Glomerular endothelial cell (primary cell): Measurements from ENCODE around the gene OST4. TPM values are rescaled to one million over a fixed set of nuclear protein-coding genes. Genes with fewer than 3 reads are reported as not detected.

Experiments used
- DNase-seq: peaks from one replicate; pipeline ENCODE4 v3.0.0-alpha.2; 2011; ENCODE audit warnings: low read depth, low spot score; ENCODE audit errors: extremely low read depth
- total RNA-seq: library from RNA; depleted of rRNA; stranded (reverse); fragments of >200 nt; gene quantifications from 2 replicates; pipeline ENCODE4 v1.2.3, GENCODE V29; 2015

OST4 gene
- total RNA-seq, 1 donor from 2014 or later = 346 TPM

- DNase-seq = no peak
Observed at GRCh38 chr2:27093430-27094352, 22.2 kb upstream of the OST4 start.

GRCh38 chr2:27092696-27093429 is 21.4 kb upstream of the OST4 start:
- no peak for DNase-seq

DNA sequence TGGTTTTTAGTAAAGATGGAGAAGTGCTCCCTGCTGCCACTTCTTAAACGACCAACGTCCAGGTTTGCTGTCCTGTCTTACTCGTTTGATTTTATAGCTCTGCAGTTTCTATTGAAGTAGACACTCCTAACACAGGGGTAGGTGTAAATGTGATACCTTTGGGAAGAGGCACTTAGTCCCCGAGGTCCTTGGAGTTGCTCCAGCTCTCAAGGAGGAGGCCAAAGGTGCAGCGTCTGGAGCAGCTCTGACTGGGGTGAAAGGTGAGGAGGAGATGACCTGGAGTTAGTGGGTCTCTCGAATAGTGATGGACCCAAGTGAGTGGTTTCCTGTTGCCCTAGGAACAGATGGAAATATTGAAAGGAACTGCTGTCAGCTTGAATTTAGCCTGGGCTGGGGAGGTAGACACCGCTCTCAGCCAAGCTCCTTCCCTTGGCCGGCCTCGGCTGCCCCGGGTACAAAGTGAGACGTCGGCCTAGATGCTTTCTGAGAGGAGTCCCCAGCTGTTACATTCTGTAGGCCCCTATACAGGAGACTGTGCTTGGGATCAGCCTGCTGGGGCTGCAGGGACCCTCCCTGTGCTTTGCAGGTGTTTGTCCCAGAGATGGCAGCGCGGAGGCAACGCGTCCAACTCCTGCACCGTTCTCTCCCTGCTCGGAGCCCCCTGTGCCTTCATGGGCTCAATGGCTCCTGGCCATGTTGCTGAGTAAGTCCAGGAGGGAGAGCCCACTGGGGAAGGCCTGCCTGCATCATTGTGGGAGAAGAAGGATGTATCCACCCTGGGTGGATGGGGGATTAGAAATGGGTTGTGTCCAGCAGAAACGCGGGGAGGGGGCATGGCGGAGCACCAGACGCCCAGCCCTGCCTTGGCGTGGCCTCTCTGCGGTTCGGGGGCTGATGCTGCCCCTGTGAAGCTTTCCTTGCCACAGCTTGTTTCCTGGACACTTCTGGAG is 20.6 kb upstream of the OST4 start:
- DNase-seq = no peak

GRCh38 chr2:27089111-27089954 is 17.9 kb upstream of the OST4 start:
- DNase-seq = no peak

- no peak for DNase-seq
Observed at GRCh38 chr2:27088634-27089033, 17.2 kb upstream of the OST4 start.

DNA sequence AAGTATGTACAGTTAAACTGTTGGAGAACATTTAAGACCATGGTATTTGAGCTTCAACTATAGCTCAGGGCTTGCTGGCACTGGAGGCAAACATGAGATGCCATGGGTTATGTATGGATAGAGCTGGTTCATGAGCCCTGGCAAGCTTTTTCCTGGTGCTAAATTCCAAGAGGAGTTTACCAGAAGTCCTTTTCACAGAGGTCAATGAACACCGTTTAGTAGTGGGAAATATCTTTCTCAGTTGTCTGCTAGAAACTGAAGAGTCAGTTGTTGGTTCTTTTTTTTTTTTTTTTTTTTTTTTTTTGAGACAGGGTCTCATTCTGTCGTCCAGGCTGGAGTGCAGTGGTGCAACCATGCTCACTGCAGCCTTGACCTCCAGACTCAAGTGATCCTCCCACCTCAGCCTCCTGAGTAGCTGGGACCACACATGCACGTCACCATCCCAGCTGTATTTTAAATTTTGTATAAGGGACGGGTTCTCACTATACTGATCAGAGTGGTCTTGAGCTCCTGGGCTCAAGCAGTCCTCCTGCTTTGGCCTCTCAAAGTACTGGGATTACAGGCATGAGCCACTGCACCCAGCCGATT is 16.5 kb upstream of the OST4 start:
- no peak for DNase-seq

GRCh38 chr2:27086724-27087593 is 15.5 kb upstream of the OST4 start, which contains the start of gene KHK:
Gene KHK, plus strand, starts transcription at chr2:27086772. Its CDS starts 488 bp downstream, at chr2:27087260.
- DNase-seq = no peak

GRCh38 chr2:27086090-27086723 is 14.8 kb upstream of the OST4 start:
- no peak for DNase-seq

DNA sequence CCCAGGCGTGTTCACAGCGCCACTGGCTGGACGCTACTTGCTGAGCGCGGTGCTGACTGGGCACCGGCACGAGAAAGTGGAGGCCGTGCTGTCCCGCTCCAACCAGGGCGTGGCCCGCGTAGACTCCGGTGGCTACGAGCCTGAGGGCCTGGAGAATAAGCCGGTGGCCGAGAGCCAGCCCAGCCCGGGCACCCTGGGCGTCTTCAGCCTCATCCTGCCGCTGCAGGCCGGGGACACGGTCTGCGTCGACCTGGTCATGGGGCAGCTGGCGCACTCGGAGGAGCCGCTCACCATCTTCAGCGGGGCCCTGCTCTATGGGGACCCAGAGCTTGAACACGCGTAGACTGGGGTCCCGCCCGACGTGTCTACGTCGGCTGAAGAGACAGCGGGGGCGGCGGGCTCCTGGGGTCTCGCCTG is 14.2 kb upstream of the OST4 start:
- DNase-seq = no peak

GRCh38 chr2:27085062-27085672 is 13.7 kb upstream of the OST4 start:
- no peak for DNase-seq

DNA sequence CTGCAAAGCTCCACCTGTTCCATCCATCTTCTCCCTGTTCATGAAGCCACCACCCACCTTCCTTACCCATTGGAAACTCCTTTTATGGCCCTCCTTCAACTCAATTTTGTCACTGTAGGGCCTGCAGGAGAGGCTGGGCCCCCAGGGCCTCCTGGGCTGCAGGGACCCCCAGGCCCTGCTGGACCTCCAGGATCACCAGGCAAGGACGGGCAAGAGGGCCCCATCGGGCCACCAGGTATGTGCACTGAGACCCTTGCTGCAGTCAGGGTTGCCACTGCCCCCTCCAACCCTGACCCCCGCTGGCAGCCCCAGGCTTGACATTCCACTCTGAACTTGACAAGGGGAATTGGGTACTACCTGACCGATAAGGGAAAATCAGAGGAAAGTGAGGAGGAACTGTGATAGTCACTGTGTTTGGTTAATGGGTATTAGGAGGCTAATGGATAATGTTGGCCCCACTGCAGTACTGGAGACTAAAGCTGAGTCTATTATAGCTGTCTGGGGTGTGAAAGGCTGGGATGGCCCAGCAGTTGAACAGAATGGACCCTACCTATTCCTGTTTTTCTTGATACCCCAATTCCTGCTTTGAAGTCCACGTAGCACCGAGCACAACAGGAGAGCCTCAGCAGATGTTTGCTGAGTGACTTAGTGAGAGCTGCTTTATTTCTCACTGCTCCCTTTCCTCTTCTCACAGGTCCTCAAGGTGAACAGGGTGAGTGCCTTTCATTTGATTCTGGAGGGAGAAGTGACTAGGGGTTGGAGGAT is 13.0 kb upstream of the OST4 start:
- no peak for DNase-seq

DNA sequence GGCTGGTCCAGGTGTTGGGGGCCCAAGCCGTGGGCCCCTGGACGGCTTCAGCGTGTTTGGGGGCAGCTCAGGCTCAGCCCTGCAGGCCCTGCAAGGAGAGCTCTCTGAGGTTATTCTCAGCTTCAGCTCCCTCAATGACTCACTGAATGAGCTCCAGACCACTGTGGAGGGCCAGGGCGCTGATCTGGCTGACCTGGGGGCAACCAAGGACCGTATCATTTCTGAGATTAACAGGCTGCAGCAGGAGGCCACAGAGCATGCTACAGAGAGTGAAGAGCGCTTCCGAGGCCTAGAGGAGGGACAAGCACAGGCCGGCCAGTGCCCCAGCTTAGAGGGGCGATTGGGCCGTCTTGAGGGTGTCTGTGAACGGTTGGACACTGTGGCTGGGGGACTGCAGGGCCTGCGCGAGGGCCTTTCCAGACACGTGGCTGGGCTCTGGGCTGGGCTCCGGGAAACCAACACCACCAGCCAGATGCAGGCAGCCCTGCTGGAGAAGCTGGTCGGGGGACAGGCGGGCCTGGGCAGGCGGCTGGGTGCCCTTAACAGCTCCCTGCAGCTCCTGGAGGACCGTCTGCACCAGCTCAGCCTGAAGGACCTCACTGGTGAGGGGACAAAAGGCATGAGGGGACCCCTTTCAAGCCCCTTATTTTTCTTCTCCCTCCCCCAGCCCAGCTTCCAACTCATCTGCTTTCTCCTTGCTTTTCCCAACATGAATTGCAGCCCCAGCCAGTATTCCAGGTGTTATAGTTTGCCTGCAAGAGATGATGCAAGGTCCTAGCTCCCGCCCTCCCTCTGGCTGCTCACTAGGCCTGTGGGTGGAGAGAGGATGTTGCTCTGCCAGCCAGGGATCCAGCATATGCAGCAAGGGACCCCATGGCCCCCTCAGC is 12.2 kb upstream of the OST4 start:
- DNase-seq = no peak

DNA sequence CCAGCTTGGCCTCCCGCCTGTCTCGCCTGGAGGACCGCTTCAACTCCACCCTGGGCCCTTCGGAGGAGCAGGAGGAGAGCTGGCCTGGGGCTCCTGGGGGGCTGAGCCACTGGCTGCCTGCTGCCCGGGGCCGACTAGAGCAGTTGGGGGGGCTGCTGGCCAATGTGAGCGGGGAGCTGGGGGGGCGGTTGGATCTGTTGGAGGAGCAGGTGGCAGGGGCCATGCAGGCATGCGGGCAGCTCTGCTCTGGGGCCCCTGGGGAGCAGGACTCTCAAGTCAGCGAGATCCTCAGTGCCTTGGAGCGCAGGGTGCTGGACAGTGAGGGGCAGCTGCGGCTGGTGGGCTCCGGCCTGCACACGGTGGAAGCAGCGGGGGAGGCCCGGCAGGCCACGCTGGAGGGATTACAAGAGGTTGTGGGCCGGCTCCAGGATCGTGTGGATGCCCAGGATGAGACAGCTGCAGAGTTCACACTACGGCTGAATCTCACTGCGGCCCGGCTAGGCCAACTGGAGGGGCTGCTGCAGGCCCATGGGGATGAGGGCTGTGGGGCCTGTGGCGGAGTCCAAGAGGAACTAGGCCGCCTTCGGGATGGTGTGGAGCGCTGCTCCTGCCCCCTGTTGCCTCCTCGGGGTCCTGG is 11.4 kb upstream of the OST4 start:
- no peak for DNase-seq

DNA sequence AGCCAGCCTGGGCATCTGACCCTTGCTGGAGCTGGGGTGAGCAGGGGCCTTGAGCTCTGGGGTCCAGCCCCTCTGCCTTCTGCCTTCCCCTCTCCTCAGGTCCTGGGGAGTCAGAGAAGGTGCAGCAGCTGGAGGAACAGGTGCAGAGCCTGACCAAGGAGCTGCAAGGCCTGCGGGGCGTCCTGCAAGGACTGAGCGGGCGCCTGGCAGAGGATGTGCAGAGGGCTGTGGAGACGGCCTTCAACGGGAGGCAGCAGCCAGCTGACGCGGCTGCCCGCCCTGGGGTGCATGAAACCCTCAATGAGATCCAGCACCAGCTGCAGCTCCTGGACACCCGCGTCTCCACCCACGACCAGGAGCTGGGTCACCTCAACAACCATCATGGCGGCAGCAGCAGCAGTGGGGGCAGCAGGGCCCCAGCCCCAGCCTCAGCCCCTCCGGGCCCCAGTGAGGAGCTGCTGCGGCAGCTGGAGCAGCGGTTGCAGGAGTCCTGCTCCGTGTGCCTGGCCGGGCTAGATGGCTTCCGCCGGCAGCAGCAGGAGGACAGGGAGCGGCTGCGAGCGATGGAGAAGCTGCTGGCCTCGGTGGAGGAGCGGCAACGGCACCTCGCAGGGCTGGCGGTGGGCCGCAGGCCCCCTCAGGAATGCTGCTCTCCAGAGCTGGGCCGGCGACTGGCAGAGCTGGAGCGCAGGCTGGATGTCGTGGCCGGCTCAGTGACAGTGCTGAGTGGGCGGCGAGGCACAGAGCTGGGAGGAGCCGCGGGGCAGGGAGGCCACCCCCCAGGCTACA is 10.7 kb upstream of the OST4 start:
- no peak for DNase-seq

DNA sequence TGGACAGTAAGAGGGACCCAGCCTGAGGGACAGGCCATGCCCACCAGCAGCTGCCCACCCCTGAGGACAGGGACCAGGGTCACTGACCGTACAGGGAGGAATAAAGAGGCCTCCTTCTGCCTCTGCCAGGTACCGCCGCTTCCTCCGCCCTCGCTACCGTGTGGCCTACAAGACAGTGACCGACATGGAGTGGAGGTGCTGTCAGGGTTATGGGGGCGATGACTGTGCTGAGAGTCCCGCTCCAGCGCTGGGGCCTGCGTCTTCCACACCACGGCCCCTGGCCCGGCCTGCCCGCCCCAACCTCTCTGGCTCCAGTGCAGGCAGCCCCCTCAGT is 9.1 kb upstream of the OST4 start:
- no peak for DNase-seq
